GM18505 (cell line): ENCODE data around the gene SLC7A1.

ENCODE experiments used
- ATAC-seq: cut with Tn5 transposase; IDR thresholded peaks from one replicate; pipeline ENCODE4 v1.9.1; 2021; ENCODE audit not compliant: unreplicated experiment
- POLR2A ChIP-seq: IDR thresholded peaks from 4 replicates; pipeline ENCODE4 v1.6.1; 2011; ENCODE audit warnings: borderline replicate concordance; ENCODE audit not compliant: insufficient read depth, insufficient read length; ENCODE audit errors: extremely low read depth

SLC7A1 gene

GRCh38 chr13:29594710-29595379 lies 643 bp downstream of the SLC7A1 start:
- peak; percentile 41 for ATAC-seq
- peak; percentile 69 for TF ChIP-seq POLR2A

GRCh38 chr13:29594303-29594709 lies 1.2 kb downstream of the SLC7A1 start:
- TF ChIP-seq POLR2A: no peak
- peak; percentile 17 for ATAC-seq

- no peak for TF ChIP-seq POLR2A
- ATAC-seq: no peak
These were observed 1.7 kb downstream of the SLC7A1 start for GRCh38 chr13:29593605-29594297.

- TF ChIP-seq POLR2A: no peak
- no peak for ATAC-seq
These were observed 4.2 kb downstream of the SLC7A1 start for GRCh38 chr13:29591310-29591709.

GRCh38 chr13:29589967-29590366 lies 5.5 kb downstream of the SLC7A1 start:
- TF ChIP-seq POLR2A: no peak
- ATAC-seq: no peak

GRCh38 chr13:29589234-29589633 lies 6.3 kb downstream of the SLC7A1 start:
- no peak for TF ChIP-seq POLR2A

GRCh38 chr13:29587645-29588044 lies 7.8 kb downstream of the SLC7A1 start:
- TF ChIP-seq POLR2A: no peak
- no peak for ATAC-seq

More at GRCh38 chr13:29589234-29589633, 6.3 kb downstream of the SLC7A1 start:
- ATAC-seq: no peak

- TF ChIP-seq POLR2A: no peak
These were observed 12.3 kb downstream of the SLC7A1 start for GRCh38 chr13:29583073-29583785.

GRCh38 chr13:29582171-29582570 lies 13.3 kb downstream of the SLC7A1 start:
- no peak for ATAC-seq
- no peak for TF ChIP-seq POLR2A

More at GRCh38 chr13:29583073-29583785, 12.3 kb downstream of the SLC7A1 start:
- ATAC-seq: no peak

- ATAC-seq: no peak
- no peak for TF ChIP-seq POLR2A
These were observed 13.8 kb downstream of the SLC7A1 start for GRCh38 chr13:29581666-29582065.

- ATAC-seq: no peak
- TF ChIP-seq POLR2A: no peak
These were observed 16.4 kb downstream of the SLC7A1 start for GRCh38 chr13:29579094-29579493.

- no peak for ATAC-seq
- no peak for TF ChIP-seq POLR2A
These were observed 17.0 kb downstream of the SLC7A1 start for GRCh38 chr13:29578300-29579085.
